SU-DHL-6 (cell line): ENCODE data around the gene TMEM50B.

Experiments used
- H2AFZ ChIP-seq: fragments of 200-600 bp; sonication (generic); 2 replicates; pipeline ENCODE4 v1.6.1; 2014; ENCODE audit warnings: low read depth, mild to moderate bottlenecking, moderate library complexity, mixed read lengths, antibody characterized with exemption, low read length; ENCODE audit not compliant: severe bottlenecking
- H3F3A ChIP-seq: fragments of 200-600 bp; shearing (Covaris generic); 2 replicates; pipeline ENCODE4 v1.6.0; 2016; ENCODE audit warnings: antibody characterized with exemption, mild to moderate bottlenecking; ENCODE audit not compliant: insufficient read depth
- H3K27ac ChIP-seq: fragments of 200-600 bp; sonication (generic); 2 replicates; pipeline ENCODE4 v1.5.1; 2016; ENCODE audit warnings: low read depth, mild to moderate bottlenecking, low read length, moderate library complexity, mixed read lengths
- H3K27me3 ChIP-seq: fragments of 200-600 bp; sonication (generic), shearing (Covaris generic); 2 replicates; pipeline ENCODE4 v1.6.0; 2014; ENCODE audit warnings: mild to moderate bottlenecking, low read length
- H3K36me3 ChIP-seq: fragments of 200-600 bp; sonication (generic); 2 replicates; pipeline ENCODE4 v1.6.1; 2014; ENCODE audit warnings: mild to moderate bottlenecking, low read length, mixed read lengths
- H3K4me2 ChIP-seq: fragments of 300-600, 200-600 bp; shearing (Covaris generic), sonication (generic); 2 replicates; pipeline ENCODE4 v1.6.0; 2014; ENCODE audit warnings: low read length, low read depth, mild to moderate bottlenecking; ENCODE audit not compliant: poor library complexity, severe bottlenecking
- H3K4me3 ChIP-seq: fragments of 200-600 bp; sonication (generic); 2 replicates; pipeline ENCODE4 v1.5.1; 2014; ENCODE audit warnings: antibody characterized with exemption, low read length, mild to moderate bottlenecking, mixed read lengths; ENCODE audit not compliant: insufficient read depth, poor library complexity, severe bottlenecking
- H3K79me2 ChIP-seq: fragments of 200-600 bp; sonication (generic); 2 replicates; pipeline ENCODE4 v1.6.1; 2014; ENCODE audit warnings: mild to moderate bottlenecking, low read length, moderate library complexity; ENCODE audit not compliant: insufficient read depth
- H3K9ac ChIP-seq: fragments of 200-600 bp; sonication (generic); 2 replicates; pipeline ENCODE4 v1.7.0; 2014; ENCODE audit warnings: mild to moderate bottlenecking, low read length
- H3K9me2 ChIP-seq: fragments of 200-600 bp; sonication (generic); replicated peaks from 2 replicates; pipeline ENCODE4 v1.6.1; 2014; ENCODE audit warnings: low read length; ENCODE audit not compliant: insufficient read depth
- H3K9me3 ChIP-seq: fragments of 200-600 bp; sonication (generic); 2 replicates; pipeline ENCODE4 v1.6.1; 2014; ENCODE audit warnings: low read length, mixed read lengths; ENCODE audit not compliant: insufficient read depth
- H4K20me1 ChIP-seq: fragments of 200-600 bp; sonication (generic); 2 replicates; pipeline ENCODE4 v1.6.1; 2014; ENCODE audit warnings: low read depth, mild to moderate bottlenecking, antibody characterized with exemption, low read length, moderate library complexity, mixed read lengths
- EZH2phosphoT487 ChIP-seq: fragments of 200-600 bp; sonication (generic), shearing (Covaris generic); conservative IDR thresholded peaks from 2 replicates; pipeline ENCODE4 v1.6.1; 2018; ENCODE audit warnings: mild to moderate bottlenecking, antibody characterized with exemption, low read length, moderate library complexity, mixed read lengths
- TF ChIP-seq, protein P1 (sequence below): fragments of 200-600 bp; sonication (generic); IDR thresholded peaks from one replicate; pipeline ENCODE4 v1.5.1; 2017; ENCODE audit warnings: antibody characterized with exemption, mild to moderate bottlenecking, low read length, moderate library complexity; ENCODE audit not compliant: insufficient read depth, poor library complexity, severe bottlenecking

Gene TMEM50B

DNA sequence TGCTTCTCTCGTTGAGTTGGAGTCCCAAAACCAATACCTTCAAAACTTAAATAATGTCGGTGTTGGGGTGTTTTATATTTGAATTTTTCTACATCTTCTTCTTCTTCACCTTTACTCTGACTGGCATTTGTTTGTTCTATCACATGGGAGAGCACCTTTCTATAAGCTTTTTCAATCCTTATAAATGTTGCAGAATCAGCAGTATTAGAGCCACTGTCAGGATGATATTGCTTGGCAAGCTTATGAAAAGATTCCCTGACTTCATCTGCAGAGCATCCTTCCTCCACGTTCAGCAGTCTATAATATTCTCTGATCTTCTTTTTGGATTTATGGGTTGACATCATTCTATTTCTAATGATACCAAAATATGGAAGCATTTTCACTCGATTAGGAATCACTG, 9.2 kb upstream of the TMEM50B start:
- Histone ChIP-seq H3K9me3 (no peaks in the 10 kb centered on the region), H3K4me3 (no peak overlapping the region), H3K27ac (no peak overlapping the region), H3K9me2 (no peaks in the 10 kb centered on the region), H3K9ac (no peak overlapping the region), H3F3A (no peaks in the 10 kb centered on the region), H3K79me2 (no peaks in the 10 kb centered on the region), H2AFZ (no peak overlapping the region), H3K4me2 (no peak overlapping the region), H4K20me1 (no peaks in the 10 kb centered on the region), H3K36me3 (no peaks in the 10 kb centered on the region), H3K27me3 (no peaks in the 10 kb centered on the region)
- TF ChIP-seq, protein P1, sequence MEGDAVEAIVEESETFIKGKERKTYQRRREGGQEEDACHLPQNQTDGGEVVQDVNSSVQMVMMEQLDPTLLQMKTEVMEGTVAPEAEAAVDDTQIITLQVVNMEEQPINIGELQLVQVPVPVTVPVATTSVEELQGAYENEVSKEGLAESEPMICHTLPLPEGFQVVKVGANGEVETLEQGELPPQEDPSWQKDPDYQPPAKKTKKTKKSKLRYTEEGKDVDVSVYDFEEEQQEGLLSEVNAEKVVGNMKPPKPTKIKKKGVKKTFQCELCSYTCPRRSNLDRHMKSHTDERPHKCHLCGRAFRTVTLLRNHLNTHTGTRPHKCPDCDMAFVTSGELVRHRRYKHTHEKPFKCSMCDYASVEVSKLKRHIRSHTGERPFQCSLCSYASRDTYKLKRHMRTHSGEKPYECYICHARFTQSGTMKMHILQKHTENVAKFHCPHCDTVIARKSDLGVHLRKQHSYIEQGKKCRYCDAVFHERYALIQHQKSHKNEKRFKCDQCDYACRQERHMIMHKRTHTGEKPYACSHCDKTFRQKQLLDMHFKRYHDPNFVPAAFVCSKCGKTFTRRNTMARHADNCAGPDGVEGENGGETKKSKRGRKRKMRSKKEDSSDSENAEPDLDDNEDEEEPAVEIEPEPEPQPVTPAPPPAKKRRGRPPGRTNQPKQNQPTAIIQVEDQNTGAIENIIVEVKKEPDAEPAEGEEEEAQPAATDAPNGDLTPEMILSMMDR: no peak
- TF ChIP-seq EZH2phosphoT487: no peak

DNA sequence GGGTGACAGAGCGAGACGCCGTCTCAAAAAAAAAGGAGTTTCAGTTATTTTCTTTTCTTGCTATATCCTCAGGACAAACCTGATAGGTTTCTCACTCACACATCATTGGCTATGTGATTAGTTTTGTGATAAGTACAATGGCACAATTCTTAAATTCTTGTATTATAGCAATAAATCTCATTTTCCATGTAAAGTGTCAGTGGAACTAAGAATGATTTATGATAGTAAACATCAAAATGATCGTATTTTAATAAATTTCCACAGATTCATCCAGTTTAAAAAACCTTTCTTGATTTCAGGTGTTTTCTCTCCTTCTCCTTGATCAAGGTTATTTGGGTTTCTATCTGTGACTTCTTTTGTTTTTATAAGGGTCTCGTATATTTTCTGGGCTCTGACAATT, 8.2 kb upstream of the TMEM50B start:
- TF ChIP-seq, protein P1: no peak
- no peak for TF ChIP-seq EZH2phosphoT487
- H3K9ac ChIP-seq: no peak overlapping the region
- H3K27ac ChIP-seq: no peak overlapping the region
- H3K9me3 ChIP-seq: no peaks in the 10 kb centered on the region
- no peaks in the 10 kb centered on the region for H3K36me3 ChIP-seq
- no peaks in the 10 kb centered on the region for H3K27me3 ChIP-seq
- H3K9me2 ChIP-seq: no peaks in the 10 kb centered on the region
- H3K79me2 ChIP-seq: no peaks in the 10 kb centered on the region
- no peak overlapping the region for H2AFZ ChIP-seq
- no peaks in the 10 kb centered on the region for H4K20me1 ChIP-seq
- no peak overlapping the region for H3K4me2 ChIP-seq
- no peaks in the 10 kb centered on the region for H3F3A ChIP-seq
- no peak overlapping the region for H3K4me3 ChIP-seq

DNA sequence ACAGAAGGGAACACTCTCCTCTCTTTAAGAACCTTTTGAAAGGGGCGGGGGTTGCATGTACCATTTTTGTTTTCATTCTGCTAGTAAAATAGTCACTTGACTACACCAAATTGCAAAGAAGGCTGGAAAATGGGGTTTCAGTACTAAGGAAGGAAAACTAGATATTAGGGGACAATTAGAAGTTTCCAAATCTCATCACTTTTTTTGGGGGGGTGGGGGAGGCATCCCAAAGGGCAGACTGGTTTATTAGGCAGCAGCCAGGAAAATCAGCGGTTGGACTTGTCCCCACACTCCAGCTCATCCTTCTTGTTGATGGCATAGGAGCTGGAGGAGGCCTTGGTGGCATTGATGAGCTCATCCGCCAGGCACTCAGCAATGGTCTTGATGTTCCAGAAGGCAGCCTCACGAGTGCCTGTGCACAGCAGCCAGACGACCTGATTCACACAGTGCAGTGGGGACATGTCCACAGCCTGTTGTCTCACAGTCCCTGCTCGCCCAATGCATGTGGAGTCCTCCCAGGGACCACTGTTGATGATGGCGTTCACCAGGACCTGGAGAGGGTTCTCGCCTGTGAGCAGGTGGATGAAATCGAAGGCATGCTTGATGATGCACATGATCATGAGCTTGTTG, 1.7 kb upstream of the TMEM50B start:
- H3K9me3 ChIP-seq: no peaks in the 10 kb centered on the region
- no peak overlapping the region for H2AFZ ChIP-seq
- no peak overlapping the region for H3K27ac ChIP-seq
- H3K36me3 ChIP-seq: no peaks in the 10 kb centered on the region
- no peak overlapping the region for H3K9ac ChIP-seq
- H4K20me1 ChIP-seq: no peaks in the 10 kb centered on the region
- TF ChIP-seq EZH2phosphoT487: no peak
- TF ChIP-seq, protein P1: no peak
- no peak overlapping the region for H3K4me3 ChIP-seq
- 0 out of 2 replicates have a peak, but pooled peaks cover 5% of the 10 kb centered on the region for H3F3A ChIP-seq
- no peaks in the 10 kb centered on the region for H3K27me3 ChIP-seq
- H3K4me2 ChIP-seq: peak overlapping the region; percentile 93
- no peaks in the 10 kb centered on the region for H3K9me2 ChIP-seq
- peaks cover 22% of the 10 kb centered on the region for H3K79me2 ChIP-seq
